Uterus (tissue), 4 donors: Measurements from ENCODE around the gene KCNJ14. TPM values are rescaled to one million over a fixed set of nuclear protein-coding genes. Genes with fewer than 3 reads are reported as not detected.

Experiments used
- DNase-seq, 2 donors: peaks; one replicate each; pipeline ENCODE4 v3.0.0-alpha.2; 2019 to 2020
- H3K27ac ChIP-seq, 2 donors: fragments of 200-600 bp; sonication (generic); 1 replicate in 1 of 2; 2 replicates in 1 of 2; pipeline ENCODE4 v1.5.1; 2016 to 2018
- H3K27me3 ChIP-seq, 2 donors: fragments of 200-600 bp; sonication (generic); one replicate each; pipeline ENCODE4 v1.5.1; 2018 to 2019; ENCODE audit warnings: control low read depth in 1 of 2
- H3K36me3 ChIP-seq, 2 donors: fragments of 200-600 bp; sonication (generic); one replicate each; pipeline ENCODE4 v1.5.1; 2019; ENCODE audit warnings: control low read depth in 1 of 2
- H3K4me1 ChIP-seq, 2 donors: fragments of 200-600 bp; sonication (generic); one replicate each; pipeline ENCODE4 v1.5.1; 2018 to 2019; ENCODE audit warnings: control low read depth in 1 of 2
- H3K4me3 ChIP-seq, 2 donors: fragments of 200-600 bp; sonication (generic); 1 replicate in 1 of 2; 2 replicates in 1 of 2; pipeline ENCODE4 v1.5.1; 2018 to 2019; ENCODE audit warnings: mild to moderate bottlenecking in 1 of 2
- H3K9me3 ChIP-seq, 2 donors: fragments of 200-600 bp; sonication (generic); one replicate each; pipeline ENCODE4 v1.5.1; 2019; ENCODE audit warnings: control low read depth in 1 of 2
- CTCF ChIP-seq, 4 experiments: fragments of 200-600 bp in 2 of 4; fragments of 450-650 bp in 2 of 4; sonication (generic) in 2 of 4; IDR thresholded peaks; one replicate each; pipeline ENCODE4 v1.5.1; 2016 to 2019; ENCODE audit warnings: antibody characterized with exemption in 4 of 4, mild to moderate bottlenecking in 2 of 4, moderate library complexity in 1 of 4
- POLR2A ChIP-seq, 2 donors: fragments of 450-650 bp; IDR thresholded peaks; one replicate each; pipeline ENCODE4 v1.6.1; 2016; ENCODE audit warnings: antibody characterized with exemption in 2 of 2, mild to moderate bottlenecking in 1 of 2, moderate library complexity in 1 of 2
- intact Hi-C: fragments of 100-400 bp; cut with DNase I; formaldehyde crosslinking; loops from one replicate; pipeline ENCODE4 v1.15.1; 2023; ENCODE audit warnings: low total_unique reads
- total RNA-seq, 4 donors: library from RNA; depleted of rRNA in 3 of 4; stranded (reverse); fragments of >200 nt in 3 of 4; gene quantifications; one replicate each; pipeline versions ENCODE4 v1.1.0 to v1.2.4, GENCODE V29; 2014 to 2023
- donor health status: DM: yes; HTN: yes; CAD: no.

KCNJ14 gene
- total RNA-seq, 4 donors from 2014 or later = 0.29 to 2.2 (median 1.2) TPM; not detected in 1

GRCh38 chr19:48473161-48473966, 18.0 kb downstream of the KCNJ14 start:
- TF ChIP-seq CTCF (IDR thresholded peaks at IDR 0.05) (no peak), POLR2A (IDR thresholded peaks at IDR 0.05) (no peak)
- intact Hi-C loops = no loop called here
- H3K4me3 ChIP-seq = no peak overlapping the region
- H3K9me3 ChIP-seq = no peaks in the 10 kb centered on the region
- H3K36me3 ChIP-seq = no peaks in the 10 kb centered on the region
- DNase-seq = no peak
- no peaks in the 10 kb centered on the region for H3K27me3 ChIP-seq
- peaks cover 0 to 6% of the 10 kb centered on the region in 2 donors for H3K4me1 ChIP-seq
- H3K27ac ChIP-seq = no peak overlapping the region

GRCh38 chr19:48474084-48474592, 18.8 kb downstream of the KCNJ14 start:
- no peaks in the 10 kb centered on the region for H3K36me3 ChIP-seq
- intact Hi-C loops = no loop called here
- TF ChIP-seq CTCF (IDR thresholded peaks at IDR 0.05) = no peak
- TF ChIP-seq POLR2A (IDR thresholded peaks at IDR 0.05) = no peak

GRCh38 chr19:48475369-48476068, 20.1 kb downstream of the KCNJ14 start:
- H3K27me3 ChIP-seq = no peaks in the 10 kb centered on the region
- intact Hi-C loops = no loop called here
- H3K4me3 ChIP-seq = no peak overlapping the region
- H3K27ac ChIP-seq = no peak overlapping the region
- no peaks in the 10 kb centered on the region for H3K36me3 ChIP-seq
- H3K4me1 ChIP-seq = peaks cover 0 to under 1% of the 10 kb centered on the region in 2 donors
- DNase-seq = no peak
- H3K9me3 ChIP-seq = no peaks in the 10 kb centered on the region
- TF ChIP-seq CTCF (IDR thresholded peaks at IDR 0.05) (no peak), POLR2A (IDR thresholded peaks at IDR 0.05) (no peak)

More at GRCh38 chr19:48474084-48474592, 18.8 kb downstream of the KCNJ14 start:
- H3K9me3 ChIP-seq = no peaks in the 10 kb centered on the region
- H3K27me3 ChIP-seq = no peaks in the 10 kb centered on the region
- H3K4me3 ChIP-seq = no peak overlapping the region
- peaks cover 0 to 6% of the 10 kb centered on the region in 2 donors for H3K4me1 ChIP-seq
- no peak overlapping the region for H3K27ac ChIP-seq
- no peak for DNase-seq

- intact Hi-C loops = no loop called here
- TF ChIP-seq POLR2A (IDR thresholded peaks at IDR 0.05) (no peak), CTCF (IDR thresholded peaks at IDR 0.05) (no peak)
- Histone ChIP-seq H3K9me3 (no peaks in the 10 kb centered on the region), H3K4me1 (no peaks in the 10 kb centered on the region), H3K27me3 (no peaks in the 10 kb centered on the region), H3K4me3 (no peak overlapping the region), H3K27ac (no peak overlapping the region), H3K36me3 (no peaks in the 10 kb centered on the region)
- DNase-seq = no peak
Observed at GRCh38 chr19:48476176-48476575, 20.8 kb downstream of the KCNJ14 start.
